GM12874 (cell line): ENCODE results near the gene LSM3.

Experiments
- CTCF ChIP-seq: IDR thresholded peaks from 2 replicates; pipeline ENCODE4 v1.5.1; 2011; ENCODE audit warnings: low read depth, mild to moderate bottlenecking, control low read depth, low read length, moderate library complexity; ENCODE audit not compliant: insufficient read depth

The LSM3 gene

GRCh38 chr3:14238930-14239329 is 60.3 kb downstream of the LSM3 start:
- no peak for TF ChIP-seq CTCF

GRCh38 chr3:14239940-14240339 is 61.3 kb downstream of the LSM3 start:
- no peak for TF ChIP-seq CTCF

- no peak for TF ChIP-seq CTCF
These were observed 61.7 kb downstream of the LSM3 start for GRCh38 chr3:14240366-14240765.

- no peak for TF ChIP-seq CTCF
These were observed 63.1 kb downstream of the LSM3 start for GRCh38 chr3:14241716-14242115.

- TF ChIP-seq CTCF = no peak
These were observed 64.1 kb downstream of the LSM3 start for GRCh38 chr3:14242490-14243311.

GRCh38 chr3:14243782-14244181 is 65.2 kb downstream of the LSM3 start:
- no peak for TF ChIP-seq CTCF

- TF ChIP-seq CTCF = no peak
These were observed 66.1 kb downstream of the LSM3 start for GRCh38 chr3:14244521-14245247.
